SK-N-SH (cell line): ENCODE data around the gene SFRP5. TPM values are rescaled to one million over a fixed set of nuclear protein-coding genes. Genes with fewer than 3 reads are reported as not detected.

Source experiments
- CTCF ChIA-PET: fragments of 300-600, 350-600 bp; formaldehyde crosslinking; extraction: SDS; loops from one replicate; lab custom pipeline; 2021; lab: Yijun Ruan, JAX
- POLR2A ChIA-PET: fragments of 350-600 bp; sonication (Branson Sonifier 250); formaldehyde crosslinking; extraction: SDS; loops from one replicate; lab custom pipeline; 2020; ENCODE audit warnings: antibody characterized with exemption, inconsistent platforms; lab: Yijun Ruan, JAX
- DNase-seq: peaks from one replicate; pipeline ENCODE4 v3.0.0; 2012
- H2AFZ ChIP-seq: fragments of 200-600 bp; sonication (generic); 2 replicates; pipeline ENCODE4 v1.8.1; 2016; ENCODE audit warnings: antibody characterized with exemption, mild to moderate bottlenecking, low read depth
- H3F3A ChIP-seq: fragments of 200-600 bp; sonication (generic); replicated peaks from 2 replicates; pipeline ENCODE3; 2016; ENCODE audit warnings: antibody characterized with exemption, mild to moderate bottlenecking; ENCODE audit not compliant: insufficient read depth
- H3K27ac ChIP-seq, 2 experiments: fragments of 200-500 bp in 1 of 2; fragments of 200-600 bp in 1 of 2; sonication (Bioruptor generic) in 1 of 2; sonication (generic), shearing (Covaris generic) in 1 of 2; 2 replicates each; pipeline versions ENCODE4 v1.5.1 to v1.6.1; 2014 to 2016; ENCODE audit warnings: low read depth in 2 of 2, inconsistent platforms in 1 of 2, low read length in 1 of 2, mild to moderate bottlenecking in 1 of 2, mixed read lengths in 1 of 2
- H3K27me3 ChIP-seq: fragments of 200-600 bp; sonication (generic), shearing (Covaris generic); 2 replicates; pipeline ENCODE4 v1.6.1; 2016; ENCODE audit warnings: mixed run types; ENCODE audit not compliant: insufficient read depth
- H3K36me3 ChIP-seq, 2 experiments: fragments of 200-500 bp in 1 of 2; fragments of 200-600 bp in 1 of 2; sonication (Bioruptor generic) in 1 of 2; sonication (generic) in 1 of 2; replicated peaks in 1 of 2; 2 replicates each; pipeline versions ENCODE3 to v1.5.1; 2014 to 2016; ENCODE audit warnings: low read length in 1 of 2, mild to moderate bottlenecking in 1 of 2; ENCODE audit not compliant: insufficient read depth in 2 of 2, control insufficient read depth in 1 of 2
- H3K4me1 ChIP-seq, 2 experiments: fragments of 200-500 bp in 1 of 2; fragments of 200-600 bp in 1 of 2; sonication (Bioruptor generic) in 1 of 2; sonication (generic), shearing (Covaris generic) in 1 of 2; 2 replicates each; pipeline versions ENCODE4 v1.5.1 to v1.6.1; 2014 to 2016; ENCODE audit warnings: low read depth in 1 of 2, low read length in 1 of 2, mixed run types in 1 of 2; ENCODE audit not compliant: insufficient read depth in 2 of 2, control insufficient read depth in 1 of 2
- H3K4me2 ChIP-seq: fragments of 200-600 bp; sonication (generic), shearing (Covaris generic); 2 replicates; pipeline ENCODE4 v1.6.1; 2017; ENCODE audit warnings: mixed run types
- H3K4me3 ChIP-seq, 2 experiments: fragments of 200-500 bp in 1 of 2; fragments of 200-600 bp in 1 of 2; sonication (Bioruptor generic) in 1 of 2; sonication (generic), shearing (Covaris generic) in 1 of 2; 2 replicates each; pipeline versions ENCODE4 v1.5.1 to v1.8.1; 2014 to 2016; ENCODE audit warnings: low read depth in 2 of 2, inconsistent platforms in 1 of 2, low read length in 1 of 2, mild to moderate bottlenecking in 1 of 2, mixed read lengths in 1 of 2, moderate library complexity in 1 of 2
- H3K79me2 ChIP-seq: fragments of 200-600 bp; sonication (generic); 2 replicates; pipeline ENCODE4 v1.8.1; 2017; ENCODE audit warnings: mild to moderate bottlenecking; ENCODE audit not compliant: insufficient read depth
- H3K9ac ChIP-seq: fragments of 200-600 bp; sonication (generic); 2 replicates; pipeline ENCODE4 v1.6.1; 2017; ENCODE audit warnings: mixed run types
- H3K9me2 ChIP-seq: fragments of 200-600 bp; sonication (generic); 2 replicates; pipeline ENCODE4 v1.6.1; 2017; ENCODE audit warnings: mixed run types
- H3K9me3 ChIP-seq: fragments of 200-600 bp; sonication (generic); 2 replicates; pipeline ENCODE4 v1.6.1; 2017; ENCODE audit warnings: mixed run types, mild to moderate bottlenecking, moderate library complexity
- H4K20me1 ChIP-seq: fragments of 200-600 bp; sonication (generic); 2 replicates; pipeline ENCODE4 v1.6.1; 2017; ENCODE audit warnings: mild to moderate bottlenecking, mixed run types; ENCODE audit not compliant: insufficient read depth
- CHD2 ChIP-seq: fragments of 150-350 bp; IDR thresholded peaks from 2 replicates; pipeline ENCODE4 v1.6.1; 2018; ENCODE audit warnings: low read length; ENCODE audit not compliant: partially characterized antibody
- ELF1 ChIP-seq: IDR thresholded peaks from 2 replicates; pipeline ENCODE4 v1.4.0; 2012
- EP300 ChIP-seq, 2 experiments: IDR thresholded peaks; 2 replicates each; pipeline versions ENCODE4 v1.4.0 to v1.6.1; 2012; ENCODE audit warnings: borderline replicate concordance in 1 of 2, low read depth in 1 of 2, low read length in 1 of 2
- EZH2phosphoT487 ChIP-seq: fragments of 200-600 bp; sonication (generic); IDR thresholded peaks from 2 replicates; pipeline ENCODE4 v1.6.1; 2017; ENCODE audit warnings: low read depth, mixed run types, mild to moderate bottlenecking, antibody characterized with exemption, moderate library complexity, borderline replicate concordance
- FOSL2 ChIP-seq: IDR thresholded peaks from 2 replicates; pipeline ENCODE4 v1.4.0; 2012; ENCODE audit warnings: low read depth, mild to moderate bottlenecking, moderate library complexity, borderline replicate concordance
- FOXM1 ChIP-seq: IDR thresholded peaks from 2 replicates; pipeline ENCODE4 v1.4.0; 2012; ENCODE audit warnings: low read depth, mild to moderate bottlenecking
- GABPA ChIP-seq: IDR thresholded peaks from 2 replicates; pipeline ENCODE4 v1.4.0; 2012; ENCODE audit warnings: low read depth, mild to moderate bottlenecking
- GATA2 ChIP-seq: sonication (generic); formaldehyde crosslinking; IDR thresholded peaks from 2 replicates; pipeline ENCODE4 v1.5.0; 2020; ENCODE audit warnings: mild to moderate bottlenecking, missing genetic modification reagents
- JUND ChIP-seq: IDR thresholded peaks from 2 replicates; pipeline ENCODE4 v1.4.0; 2012
- MEF2A ChIP-seq: IDR thresholded peaks from 2 replicates; pipeline ENCODE4 v1.4.0; 2012; ENCODE audit warnings: low read depth, borderline replicate concordance
- MXI1 ChIP-seq: IDR thresholded peaks from 2 replicates; pipeline ENCODE4 v1.6.1; 2012; ENCODE audit warnings: mild to moderate bottlenecking, low read depth, low read length, improper control_type of control experiment
- NRF1 ChIP-seq: IDR thresholded peaks from 2 replicates; pipeline ENCODE4 v1.6.1; 2012; ENCODE audit warnings: low read depth, mild to moderate bottlenecking, low read length
- POLR2AphosphoS5 ChIP-seq: IDR thresholded peaks from 2 replicates; pipeline ENCODE4 v1.6.1; 2012; ENCODE audit warnings: low read depth, low read length
- RCOR1 ChIP-seq: fragments of 150-350 bp; IDR thresholded peaks from 2 replicates; pipeline ENCODE4 v1.6.1; 2017; ENCODE audit warnings: antibody characterized with exemption, low read length
- SMC3 ChIP-seq: IDR thresholded peaks from 2 replicates; pipeline ENCODE4 v1.6.1; 2012; ENCODE audit warnings: low read depth, low read length, improper control_type of control experiment
- TEAD4 ChIP-seq: IDR thresholded peaks from 2 replicates; pipeline ENCODE4 v1.4.0; 2012; ENCODE audit warnings: mild to moderate bottlenecking, borderline replicate concordance; ENCODE audit not compliant: insufficient read depth
- YY1 ChIP-seq: IDR thresholded peaks from 2 replicates; pipeline ENCODE4 v1.4.0; 2012; ENCODE audit warnings: low read depth, mild to moderate bottlenecking
- WGBS: methylation state at CpG from one replicate; pipeline ENCODE4 v1.1.6; 2017; ENCODE audit warnings: low lambda C conversion rate; 5-methylcytosine and 5-hydroxymethylcytosine counted together
- polyA plus RNA-seq, 3 experiments: library from polyadenylated mRNA; depleted of rRNA; stranded (reverse); fragments of >200 nt; gene quantifications; 2 replicates each; pipeline ENCODE4 v1.2.3, GENCODE V29; 2012
- TF ChIP-seq, protein P1 (sequence below): fragments of 150-350 bp; IDR thresholded peaks from 2 replicates; pipeline ENCODE4 v1.6.1; 2016; ENCODE audit warnings: mild to moderate bottlenecking, low read depth, low read length
- TF ChIP-seq, protein P2 (sequence below): IDR thresholded peaks from 2 replicates; pipeline ENCODE4 v1.4.0; 2012; ENCODE audit warnings: low read depth
- TF ChIP-seq, protein P3 (sequence below): IDR thresholded peaks from 2 replicates; pipeline ENCODE4; 2012

The SFRP5 gene
- polyA plus RNA-seq, 1 of the 3 experiments (the other 2 are of a cell fraction): not detected

DNA sequence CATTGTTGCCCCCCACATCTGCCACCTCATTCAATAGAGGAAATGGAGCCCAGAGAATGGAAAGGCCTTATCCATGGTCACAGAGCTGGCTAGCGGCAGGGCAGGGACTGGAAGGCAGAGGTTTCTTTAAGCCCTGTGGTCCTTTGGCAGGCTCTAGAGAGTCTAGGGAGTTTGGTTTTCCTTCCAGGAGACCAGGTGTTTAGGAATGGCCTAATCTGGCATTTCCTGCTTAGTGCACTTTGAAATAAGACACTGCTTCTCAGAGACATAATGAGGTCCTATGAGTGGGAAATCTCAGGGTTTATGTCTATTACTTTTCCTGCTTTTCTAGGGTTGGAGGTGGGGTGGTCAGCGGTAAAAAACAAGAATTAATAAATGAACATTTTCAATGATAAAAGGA, 52.2 kb downstream of the SFRP5 start:
- Histone ChIP-seq H3K36me3 (peaks cover 20 to 25% of the 10 kb centered on the region in 2 experiments), H3K4me3 (no peak overlapping the region), H3K4me1 (peaks cover 13 to 25% of the 10 kb centered on the region in 2 experiments; a peak in 2 of 4 replicates), H4K20me1 (peaks cover 22% of the 10 kb centered on the region), H3K9ac (no peak overlapping the region), H3K9me3 (no peaks in the 10 kb centered on the region), H3K27me3 (no peaks in the 10 kb centered on the region), H3F3A (peaks cover 5% of the 10 kb centered on the region), H3K27ac (no peak overlapping the region), H2AFZ (no peak overlapping the region), H3K79me2 (peaks cover 33% of the 10 kb centered on the region), H3K9me2 (no peaks in the 10 kb centered on the region), H3K4me2 (no peak overlapping the region)
- ChIA-PET POLR2A (no interaction called here), CTCF (interaction anchor here (3.9 to 25.0 kb wide), 3 partner anchors 10 to 17 kb away, joined by 29 to 687 read pairs (median 37); partner anchors contain the start of gene ZFYVE27)
- 98% methylated on average over 2 of the region's 2 CpGs for WGBS
- DNase-seq: no peak
- no peak for TF ChIP-seq NRF1
- TF ChIP-seq JUND: no peak
- TF ChIP-seq GATA2 (CRISPR knock-in tag): no peak
- TF ChIP-seq POLR2AphosphoS5: no peak
- no peak for TF ChIP-seq RCOR1
- TF ChIP-seq FOXM1: no peak
- no peak for TF ChIP-seq MEF2A
- TF ChIP-seq ELF1: no peak
- TF ChIP-seq, protein P1, sequence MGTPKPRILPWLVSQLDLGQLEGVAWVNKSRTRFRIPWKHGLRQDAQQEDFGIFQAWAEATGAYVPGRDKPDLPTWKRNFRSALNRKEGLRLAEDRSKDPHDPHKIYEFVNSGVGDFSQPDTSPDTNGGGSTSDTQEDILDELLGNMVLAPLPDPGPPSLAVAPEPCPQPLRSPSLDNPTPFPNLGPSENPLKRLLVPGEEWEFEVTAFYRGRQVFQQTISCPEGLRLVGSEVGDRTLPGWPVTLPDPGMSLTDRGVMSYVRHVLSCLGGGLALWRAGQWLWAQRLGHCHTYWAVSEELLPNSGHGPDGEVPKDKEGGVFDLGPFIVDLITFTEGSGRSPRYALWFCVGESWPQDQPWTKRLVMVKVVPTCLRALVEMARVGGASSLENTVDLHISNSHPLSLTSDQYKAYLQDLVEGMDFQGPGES: no peak
- TF ChIP-seq FOSL2: no peak
- TF ChIP-seq, protein P2, sequence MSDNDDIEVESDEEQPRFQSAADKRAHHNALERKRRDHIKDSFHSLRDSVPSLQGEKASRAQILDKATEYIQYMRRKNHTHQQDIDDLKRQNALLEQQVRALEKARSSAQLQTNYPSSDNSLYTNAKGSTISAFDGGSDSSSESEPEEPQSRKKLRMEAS: no peak
- no peak for TF ChIP-seq SMC3
- TF ChIP-seq TEAD4: no peak
- TF ChIP-seq YY1: no peak
- no peak for TF ChIP-seq EP300 (IDR thresholded peaks at IDR 0.05; ENCODE audit: borderline replicate concordance in 1 of 2, low read depth in 1 of 2, low read length in 1 of 2)
- no peak for TF ChIP-seq GABPA

DNA sequence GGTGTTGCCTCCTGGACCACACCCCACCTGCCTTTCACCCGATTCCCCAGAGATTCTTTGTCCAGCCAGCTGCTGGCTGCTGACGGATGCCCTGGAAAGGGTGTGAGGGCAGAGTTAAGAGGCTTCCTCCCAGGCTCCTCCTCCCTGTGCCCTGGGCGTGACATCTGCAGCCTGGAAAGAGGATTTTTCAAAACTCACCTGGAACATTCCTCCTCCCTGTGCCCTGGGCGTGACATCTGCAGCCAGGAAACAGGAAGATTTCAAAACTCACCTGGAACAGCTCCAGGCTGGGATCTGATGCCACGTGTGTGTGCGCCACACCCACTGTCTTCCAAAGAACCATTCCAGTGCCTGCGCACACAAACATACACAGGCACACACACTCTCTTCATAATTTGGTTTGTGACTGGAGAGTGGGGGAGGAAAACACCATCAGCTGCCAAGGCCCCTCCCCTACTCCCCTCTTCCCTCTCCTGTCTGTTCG, 53.1 kb downstream of the SFRP5 start:
- Histone ChIP-seq H3K4me2 (no peak overlapping the region; the same call in 1 of the 2 replicates), H3K4me3 (no peak overlapping the region), H3K9ac (no peak overlapping the region), H2AFZ (no peak overlapping the region), H3K27me3 (no peaks in the 10 kb centered on the region), H3K36me3 (peaks cover 20 to 25% of the 10 kb centered on the region in 2 experiments), H3F3A (peaks cover 3% of the 10 kb centered on the region), H3K27ac (no peak overlapping the region; a peak in 1 of 4 replicates), H3K9me3 (no peaks in the 10 kb centered on the region), H4K20me1 (peaks cover 22% of the 10 kb centered on the region), H3K79me2 (peaks cover 36% of the 10 kb centered on the region), H3K9me2 (no peaks in the 10 kb centered on the region), H3K4me1 (peaks cover 13 to 25% of the 10 kb centered on the region in 2 experiments; a peak in 2 of 4 replicates)
- no peak for TF ChIP-seq EP300 (IDR thresholded peaks at IDR 0.05; ENCODE audit: borderline replicate concordance in 1 of 2, low read depth in 1 of 2, low read length in 1 of 2)
- no peak for TF ChIP-seq EZH2phosphoT487
- TF ChIP-seq, protein P3, sequence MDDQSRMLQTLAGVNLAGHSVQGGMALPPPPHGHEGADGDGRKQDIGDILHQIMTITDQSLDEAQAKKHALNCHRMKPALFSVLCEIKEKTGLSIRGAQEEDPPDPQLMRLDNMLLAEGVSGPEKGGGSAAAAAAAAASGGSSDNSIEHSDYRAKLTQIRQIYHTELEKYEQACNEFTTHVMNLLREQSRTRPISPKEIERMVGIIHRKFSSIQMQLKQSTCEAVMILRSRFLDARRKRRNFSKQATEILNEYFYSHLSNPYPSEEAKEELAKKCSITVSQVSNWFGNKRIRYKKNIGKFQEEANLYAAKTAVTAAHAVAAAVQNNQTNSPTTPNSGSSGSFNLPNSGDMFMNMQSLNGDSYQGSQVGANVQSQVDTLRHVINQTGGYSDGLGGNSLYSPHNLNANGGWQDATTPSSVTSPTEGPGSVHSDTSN: no peak
- TF ChIP-seq MXI1: peak; percentile 51; the same call in 1 of the 2 replicates
- peak; percentile 39 for TF ChIP-seq CHD2
- TF ChIP-seq MEF2A: no peak
- peak; percentile 49 for DNase-seq
- POLR2A ChIA-PET: interaction anchor here (1.1 kb wide), 1 partner anchor 10 kb away, joined by 3 read pairs; no protein-coding TSS in a partner anchor
- 76% methylated on average over 8 of the region's 8 CpGs for WGBS
- CTCF ChIA-PET: interaction anchor here (2.2 to 25.0 kb wide), 4 partner anchors 10 to 42 kb away, joined by 9 to 687 read pairs (median 33); partner anchors contain the start of gene ZFYVE27
